Activated T-cell treated with anti-CD3 and anti-CD28 coated beads, Interleukin-2, amount 50 U/mL, for 1 hour (primary cell): ENCODE data around the gene TTLL11.
"Not testable (repeated sequence)": the region's sequence is repeated elsewhere in the genome, so short reads cannot be mapped to it uniquely, and the experiment has no call there.

Experiments
- DNase-seq: peaks from one replicate; pipeline ENCODE4 v3.0.0-alpha.2; 2020

Gene TTLL11

GRCh38 chr9:121807823-121808278, 285.3 kb downstream of the TTLL11 start:
- DNase-seq = no peak

- no peak for DNase-seq
Observed at GRCh38 chr9:121807069-121807822, 285.9 kb downstream of the TTLL11 start.

- DNase-seq = no peak
Observed at GRCh38 chr9:121802753-121803152, 290.4 kb downstream of the TTLL11 start.

- no peak for DNase-seq
Observed at GRCh38 chr9:121801579-121801978, 291.5 kb downstream of the TTLL11 start.

GRCh38 chr9:121800376-121800775, 292.7 kb downstream of the TTLL11 start:
- no peak for DNase-seq

GRCh38 chr9:121798941-121799340, 294.2 kb downstream of the TTLL11 start:
- no peak for DNase-seq

GRCh38 chr9:121797081-121797480, 296.0 kb downstream of the TTLL11 start:
- no peak for DNase-seq

GRCh38 chr9:121794334-121794733, 298.8 kb downstream of the TTLL11 start:
- DNase-seq = not testable (repeated sequence)

GRCh38 chr9:121792476-121792875, 300.6 kb downstream of the TTLL11 start:
- DNase-seq = not testable (repeated sequence)

- DNase-seq = no peak
Observed at GRCh38 chr9:121790841-121791240, 302.3 kb downstream of the TTLL11 start.

- DNase-seq = no peak
Observed at GRCh38 chr9:121788686-121789366, 304.3 kb downstream of the TTLL11 start.

GRCh38 chr9:121786998-121787422, 306.1 kb downstream of the TTLL11 start:
- no peak for DNase-seq

GRCh38 chr9:121786543-121786948, 306.6 kb downstream of the TTLL11 start:
- DNase-seq = no peak

- no peak for DNase-seq
Observed at GRCh38 chr9:121785673-121786542, 307.2 kb downstream of the TTLL11 start.

GRCh38 chr9:121784731-121785411, 308.2 kb downstream of the TTLL11 start:
- no peak for DNase-seq

GRCh38 chr9:121783521-121784507, 309.3 kb downstream of the TTLL11 start:
- no peak for DNase-seq

GRCh38 chr9:121783111-121783510, 310.0 kb downstream of the TTLL11 start:
- no peak for DNase-seq

GRCh38 chr9:121782514-121783110, 310.5 kb downstream of the TTLL11 start:
- no peak for DNase-seq

- no peak for DNase-seq
Observed at GRCh38 chr9:121781701-121782464, 311.2 kb downstream of the TTLL11 start.

GRCh38 chr9:121781145-121781548, 312.0 kb downstream of the TTLL11 start:
- no peak for DNase-seq
